Esophagus muscularis mucosa (tissue), 4 donors: ENCODE results near the gene ITGA2B.

Source experiments
- EP300 ChIP-seq: sonication (generic); formaldehyde crosslinking; IDR thresholded peaks from one replicate; pipeline ENCODE4 v1.6.1; 2017; ENCODE audit warnings: antibody characterized with exemption
- POLR2A ChIP-seq: fragments of 450-650 bp; IDR thresholded peaks from one replicate; pipeline ENCODE4 v1.6.1; 2017; ENCODE audit warnings: antibody characterized with exemption, moderate library complexity, mild to moderate bottlenecking, low read depth
- POLR2AphosphoS5 ChIP-seq, 2 donors: sonication (generic); formaldehyde crosslinking; IDR thresholded peaks; one replicate each; pipeline ENCODE4 v1.6.1; 2017; ENCODE audit warnings: antibody characterized with exemption in 2 of 2
- TF ChIP-seq, protein P1 (sequence below), 3 experiments: fragments of 200-600 bp in 2 of 3; fragments of 450-650 bp in 1 of 3; sonication (generic) in 2 of 3; IDR thresholded peaks; one replicate each; pipeline ENCODE4 v1.5.1; 2017 to 2019; ENCODE audit warnings: antibody characterized with exemption in 3 of 3, mild to moderate bottlenecking in 2 of 3, moderate library complexity in 1 of 3

DNA sequence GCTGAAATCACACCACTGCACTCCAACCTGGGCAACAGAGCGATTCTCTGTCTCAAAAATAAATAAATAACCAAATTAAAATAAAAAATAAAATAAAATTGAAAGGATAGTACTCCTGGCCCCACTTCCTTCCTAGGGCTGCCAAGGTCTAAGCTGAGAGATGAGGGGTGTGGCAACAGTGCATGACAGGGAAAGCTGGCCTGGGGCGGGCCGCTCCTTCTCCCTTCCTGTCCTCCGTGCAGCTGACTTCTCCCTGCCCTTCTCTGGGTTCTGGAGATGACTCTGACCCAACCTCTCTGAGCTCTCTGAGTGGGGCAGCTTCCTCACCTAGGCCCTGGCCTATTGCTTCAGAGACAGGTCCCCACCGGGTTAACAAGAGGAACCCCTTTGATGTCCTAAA, 56.1 kb downstream of the ITGA2B start:
- TF ChIP-seq, protein P1, sequence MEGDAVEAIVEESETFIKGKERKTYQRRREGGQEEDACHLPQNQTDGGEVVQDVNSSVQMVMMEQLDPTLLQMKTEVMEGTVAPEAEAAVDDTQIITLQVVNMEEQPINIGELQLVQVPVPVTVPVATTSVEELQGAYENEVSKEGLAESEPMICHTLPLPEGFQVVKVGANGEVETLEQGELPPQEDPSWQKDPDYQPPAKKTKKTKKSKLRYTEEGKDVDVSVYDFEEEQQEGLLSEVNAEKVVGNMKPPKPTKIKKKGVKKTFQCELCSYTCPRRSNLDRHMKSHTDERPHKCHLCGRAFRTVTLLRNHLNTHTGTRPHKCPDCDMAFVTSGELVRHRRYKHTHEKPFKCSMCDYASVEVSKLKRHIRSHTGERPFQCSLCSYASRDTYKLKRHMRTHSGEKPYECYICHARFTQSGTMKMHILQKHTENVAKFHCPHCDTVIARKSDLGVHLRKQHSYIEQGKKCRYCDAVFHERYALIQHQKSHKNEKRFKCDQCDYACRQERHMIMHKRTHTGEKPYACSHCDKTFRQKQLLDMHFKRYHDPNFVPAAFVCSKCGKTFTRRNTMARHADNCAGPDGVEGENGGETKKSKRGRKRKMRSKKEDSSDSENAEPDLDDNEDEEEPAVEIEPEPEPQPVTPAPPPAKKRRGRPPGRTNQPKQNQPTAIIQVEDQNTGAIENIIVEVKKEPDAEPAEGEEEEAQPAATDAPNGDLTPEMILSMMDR (IDR thresholded peaks at IDR 0.05), result no peak
- TF ChIP-seq EP300, result no peak
- TF ChIP-seq POLR2AphosphoS5 (IDR thresholded peaks at IDR 0.05), result no peak
- no peak for TF ChIP-seq POLR2A
